Hepatocyte (in vitro differentiated cells): ENCODE data around the gene SLC28A3.

Experiments
- CTCF ChIP-seq: fragments of 200-600 bp; sonication (generic); IDR thresholded peaks from 2 replicates; pipeline ENCODE4 v1.5.1; 2016; ENCODE audit warnings: antibody characterized with exemption, mild to moderate bottlenecking; ENCODE audit not compliant: poor library complexity
- EZH2 ChIP-seq: fragments of 200-600 bp; sonication (generic); IDR thresholded peaks from 2 replicates; pipeline ENCODE4 v1.6.1; 2016; ENCODE audit warnings: antibody characterized with exemption, mild to moderate bottlenecking, borderline replicate concordance

- TF ChIP-seq EZH2 = no peak
- no peak for TF ChIP-seq CTCF
Observed at GRCh38 chr9:84385386-84386040, 45.0 kb upstream of the SLC28A3 start.
